Measurements from ENCODE around the gene DNASE2. TPM values are rescaled to one million over a fixed set of nuclear protein-coding genes. Genes with fewer than 3 reads are reported as not detected.

Gene DNASE2
- total and polyA plus RNA-seq, 2 of the 8 experiments (the other 6 are each of a cell fraction or from before 2014, with no cell fraction given), result 33.2 to 48.2 TPM

DNA sequence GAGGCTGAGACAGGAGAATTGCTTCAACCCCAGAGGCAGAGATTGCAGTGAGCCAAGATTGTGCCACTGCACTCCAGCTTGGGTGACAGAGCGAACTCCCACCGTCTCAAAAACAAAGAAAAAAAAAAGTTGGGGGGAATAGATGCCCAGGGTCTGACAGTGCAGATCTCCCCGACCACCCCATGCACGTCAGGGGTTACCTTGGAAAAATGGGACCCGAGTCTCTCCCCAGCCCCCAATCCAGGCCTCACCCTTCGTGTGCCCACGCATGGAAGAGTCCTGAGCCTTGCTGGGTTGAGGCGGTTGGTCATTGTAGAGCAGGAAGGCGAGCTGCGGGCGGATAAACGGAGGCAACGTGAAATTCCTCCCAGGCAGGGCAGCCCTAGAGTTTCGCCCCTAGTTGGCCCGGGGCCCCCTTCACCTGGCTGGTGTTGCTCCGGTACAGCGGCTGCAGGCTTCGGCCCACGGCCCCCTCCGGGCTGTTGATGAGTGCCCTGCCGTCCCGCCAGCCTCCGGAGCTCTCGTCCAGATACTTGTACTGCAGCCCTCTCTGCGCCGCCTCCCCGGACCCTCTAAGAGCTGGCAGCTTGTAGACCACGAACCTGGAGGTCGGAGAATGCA lies 588 bp downstream of the DNASE2 start:
- peak overlapping the region; percentile 61 for H4K5ac ChIP-seq (ENCODE audit: insufficient read length, low read depth, low read length)
- H3K27me3 ChIP-seq (replicated peaks in 1 of 4; ENCODE audit: control insufficient read depth in 3 of 4, extremely low read depth in 1 of 4, insufficient read depth in 3 of 4, low read length in 3 of 4), result no peaks in the 10 kb centered on the region

More for the DNA sequence above, 588 bp downstream of the DNASE2 start:
- H3K18ac ChIP-seq (ENCODE audit: extremely low read depth, low read length), result peak overlapping the region; percentile 83
- no peak overlapping the region for H2BK120ac ChIP-seq (replicated peaks; ENCODE audit: low read depth, low read length)
- TF ChIP-seq, protein P1, sequence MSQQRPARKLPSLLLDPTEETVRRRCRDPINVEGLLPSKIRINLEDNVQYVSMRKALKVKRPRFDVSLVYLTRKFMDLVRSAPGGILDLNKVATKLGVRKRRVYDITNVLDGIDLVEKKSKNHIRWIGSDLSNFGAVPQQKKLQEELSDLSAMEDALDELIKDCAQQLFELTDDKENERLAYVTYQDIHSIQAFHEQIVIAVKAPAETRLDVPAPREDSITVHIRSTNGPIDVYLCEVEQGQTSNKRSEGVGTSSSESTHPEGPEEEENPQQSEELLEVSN (IDR thresholded peaks at IDR 0.05), result 0 out of 2 replicates have a peak, but pooled peaks have one; percentile 2
- no peak for TF ChIP-seq EP300 (IDR thresholded peaks at IDR 0.05; ENCODE audit: borderline replicate concordance in 1 of 2, low read depth in 2 of 2, low read length in 2 of 2)
- TF ChIP-seq SP1 (IDR thresholded peaks at IDR 0.05; ENCODE audit: low read depth, low read length), result no peak
- no peak for TF ChIP-seq NRF1 (IDR thresholded peaks at IDR 0.05; ENCODE audit: low read depth, low read length)
- no peak for TF ChIP-seq POLR2A (IDR thresholded peaks at IDR 0.05; ENCODE audit: control extremely low read depth in 1 of 2, low read depth in 2 of 2, low read length in 2 of 2)
- no peak for TF ChIP-seq FOSL1 (IDR thresholded peaks at IDR 0.05; ENCODE audit: insufficient read depth, low read depth, low read length)
- H3K14ac ChIP-seq (ENCODE audit: insufficient read length), result no peak overlapping the region
- no peaks in the 10 kb centered on the region for H3K79me2 ChIP-seq (ENCODE audit: control insufficient read depth in 1 of 2, insufficient read depth in 2 of 2, low read length in 2 of 2)
- no peaks in the 10 kb centered on the region for H4K20me1 ChIP-seq (replicated peaks in 1 of 2; ENCODE audit: control insufficient read depth in 1 of 2, insufficient read depth in 2 of 2, low read length in 2 of 2)
- no peaks in the 10 kb centered on the region; a peak in 2 of 4 replicates for H3K9me3 ChIP-seq (ENCODE audit: insufficient read depth in 2 of 2, low read depth in 1 of 2, low read length in 1 of 2)
- POLR2A ChIA-PET (ENCODE audit: partially characterized antibody), result interaction anchor here (1.1 to 12.3 kb wide), 16 partner anchors 8 to 105 kb away, joined by 3 to 110 read pairs (median 6); partner anchors contain the start of genes CALR, GCDH, HOOK2 and JUNB
- H3K9ac ChIP-seq (replicated peaks in 1 of 4; ENCODE audit: extremely low read depth in 1 of 4, low read depth in 3 of 4, low read length in 3 of 4), result peak overlapping the region; percentile 65 to 71 (median 69)
- DNase-seq (ENCODE audit: low read depth in 1 of 2, low spot score in 2 of 2), result no peak
- CTCF ChIA-PET (ENCODE audit: partially characterized antibody), result interaction anchor here (1.0 to 2.0 kb wide), 4 partner anchors 10 to 85 kb away, joined by 3 to 9 read pairs (median 4); no protein-coding TSS in a partner anchor
- no peak overlapping the region for H4K91ac ChIP-seq (replicated peaks; ENCODE audit: insufficient read length, low read length)
- H4K8ac ChIP-seq (ENCODE audit: extremely low read depth, insufficient read depth, low read length), result peak overlapping the region; percentile 95; the same call in 1 of the 2 replicates
- H2BK15ac ChIP-seq (ENCODE audit: low read length), result no peak overlapping the region
- no peak overlapping the region for H3K23ac ChIP-seq (ENCODE audit: insufficient read length)
- no peak overlapping the region for H3K4ac ChIP-seq (replicated peaks; ENCODE audit: insufficient read length, low read depth, low read length)
- H2AK5ac ChIP-seq (ENCODE audit: low read depth, low read length), result no peak overlapping the region
- peak overlapping the region; percentile 61 to 77 for H3K4me2 ChIP-seq (ENCODE audit: insufficient read depth in 1 of 2, low read depth in 2 of 2, low read length in 2 of 2)
- peaks cover 0 to 7% (median 5%) of the 10 kb centered on the region in 4 experiments; a peak in 5 of 7 replicates for H3K4me1 ChIP-seq (replicated peaks in 1 of 4; ENCODE audit: control insufficient read depth in 3 of 4, insufficient read depth in 4 of 4, low read length in 3 of 4)
- H3K27ac ChIP-seq (ENCODE audit: low read depth, low read length), result peak overlapping the region; percentile 20; the same call in 1 of the 2 replicates
- H3K23me2 ChIP-seq (ENCODE audit: low read depth, low read length), result peaks cover 5% of the 10 kb centered on the region; the same call in 1 of the 2 replicates
- H3K79me1 ChIP-seq (ENCODE audit: low read depth, low read length), result no peaks in the 10 kb centered on the region
- no peak overlapping the region for H2BK20ac ChIP-seq (ENCODE audit: low read length)
- FAIRE-seq, result no peak
- H2BK12ac ChIP-seq (ENCODE audit: low read depth, low read length), result no peak overlapping the region
- peak overlapping the region; percentile 39; the same call in 1 of the 2 replicates for H2AFZ ChIP-seq (ENCODE audit: low read length)
- peak overlapping the region; percentile 71; the same call in 1 of the 2 replicates for H2BK5ac ChIP-seq (ENCODE audit: low read depth, low read length)
- WGBS, 2 experiments (ENCODE audit: extremely low coverage in 1 of 2, insufficient coverage in 1 of 2, insufficient read length in 1 of 2, insufficient replicate concordance in 2 of 2, low coverage in 1 of 2, low lambda C conversion rate in 2 of 2, missing lambda C conversion rate in 1 of 2), result 13% methylated on average over 29 of the region's 29 CpGs; no CpG with 5 or more reads in 1 of the 2 experiments
- peaks cover 0 to 7% (median 2%) of the 10 kb centered on the region in 4 experiments; a peak in 3 of 8 replicates for H3K36me3 ChIP-seq (ENCODE audit: control insufficient read depth in 2 of 4, insufficient read depth in 4 of 4, low read length in 3 of 4)
- H3K4me3 ChIP-seq (ENCODE audit: extremely low read depth in 1 of 4, insufficient read depth in 2 of 4, low read depth in 3 of 4, low read length in 4 of 4), result peak overlapping the region; percentile 85 to 92 (median 88)
- H3K56ac ChIP-seq (replicated peaks; ENCODE audit: insufficient read length, low read depth, low read length), result no peak overlapping the region

Measured in H1 (cell line).